ENCODE measurements around the gene SLC45A1.
A peak's percentile ranks its signal among the peaks of the same experiment; 100 is the strongest.

SLC45A1 gene

GRCh38 chr1:8340448-8340847 lies 22.5 kb downstream of the SLC45A1 start:
- no peak for TF ChIP-seq CTCF (IDR thresholded peaks at IDR 0.05; ENCODE audit: control insufficient read depth, insufficient read depth, low read depth, low read length, missing control alignments)
- H3K4me3 ChIP-seq (ENCODE audit: control insufficient read depth, low read depth, low read length) = no peak overlapping the region
- DNase-seq (ENCODE audit: low read depth) = no peak

DNA sequence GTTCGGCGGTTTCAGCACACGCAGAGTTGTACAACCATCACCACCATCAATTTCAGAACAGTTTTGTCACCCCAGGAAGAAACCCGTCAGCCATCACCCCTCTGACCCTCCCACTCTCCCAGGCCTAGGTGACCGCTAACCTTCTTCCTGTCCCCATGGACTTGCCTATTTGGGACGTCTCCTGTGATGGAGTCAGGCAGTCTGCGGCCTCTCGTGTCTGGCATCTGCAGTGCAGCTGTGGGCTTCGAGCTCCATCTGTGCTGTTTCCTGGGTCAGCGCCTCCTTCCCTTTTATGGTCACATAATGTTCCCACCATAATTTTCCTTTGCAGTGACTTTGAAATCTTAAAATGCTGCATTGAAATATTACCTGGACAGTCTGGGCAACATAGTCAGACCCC lies 24.4 kb downstream of the SLC45A1 start:
- no peak for TF ChIP-seq CTCF (IDR thresholded peaks at IDR 0.05; ENCODE audit: control insufficient read depth, insufficient read depth, low read depth, low read length, missing control alignments)
- no peak for DNase-seq (ENCODE audit: low read depth)

DNA sequence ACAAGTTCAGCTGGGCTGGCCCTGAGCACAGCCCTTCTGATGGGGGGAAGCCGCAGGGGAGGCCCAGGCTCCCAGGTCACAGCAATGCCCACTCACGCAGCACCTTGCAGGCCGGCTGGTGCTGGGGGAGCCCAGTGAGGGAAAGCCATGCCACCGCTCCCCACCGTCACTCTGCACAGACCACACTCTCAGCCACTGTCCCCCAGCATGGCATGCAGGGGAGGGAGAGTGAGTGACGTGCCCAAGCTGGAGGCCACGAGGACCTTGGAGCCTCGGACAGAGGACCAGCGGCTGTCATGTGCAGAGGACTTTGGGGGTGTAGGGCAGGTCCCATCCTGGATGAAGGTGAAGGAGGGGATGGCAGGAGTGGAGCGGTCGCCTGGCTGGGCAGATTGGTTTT lies 25.1 kb downstream of the SLC45A1 start:
- no peak for DNase-seq (ENCODE audit: low read depth)
- H3K4me3 ChIP-seq (ENCODE audit: control insufficient read depth, low read depth, low read length) = no peak overlapping the region
- no peak for TF ChIP-seq CTCF (IDR thresholded peaks at IDR 0.05; ENCODE audit: control insufficient read depth, insufficient read depth, low read depth, low read length, missing control alignments)

More for the DNA sequence above, 24.4 kb downstream of the SLC45A1 start:
- H3K4me3 ChIP-seq (ENCODE audit: control insufficient read depth, low read depth, low read length) = no peak overlapping the region

- no peak for TF ChIP-seq CTCF (IDR thresholded peaks at IDR 0.05; ENCODE audit: control insufficient read depth, insufficient read depth, low read depth, low read length, missing control alignments)
- peak; percentile 80 for DNase-seq (ENCODE audit: low read depth)
- peak overlapping the region; percentile 22 for H3K4me3 ChIP-seq (ENCODE audit: control insufficient read depth, low read depth, low read length)
Measured at GRCh38 chr1:8343464-8344001, 25.6 kb downstream of the SLC45A1 start.

DNA sequence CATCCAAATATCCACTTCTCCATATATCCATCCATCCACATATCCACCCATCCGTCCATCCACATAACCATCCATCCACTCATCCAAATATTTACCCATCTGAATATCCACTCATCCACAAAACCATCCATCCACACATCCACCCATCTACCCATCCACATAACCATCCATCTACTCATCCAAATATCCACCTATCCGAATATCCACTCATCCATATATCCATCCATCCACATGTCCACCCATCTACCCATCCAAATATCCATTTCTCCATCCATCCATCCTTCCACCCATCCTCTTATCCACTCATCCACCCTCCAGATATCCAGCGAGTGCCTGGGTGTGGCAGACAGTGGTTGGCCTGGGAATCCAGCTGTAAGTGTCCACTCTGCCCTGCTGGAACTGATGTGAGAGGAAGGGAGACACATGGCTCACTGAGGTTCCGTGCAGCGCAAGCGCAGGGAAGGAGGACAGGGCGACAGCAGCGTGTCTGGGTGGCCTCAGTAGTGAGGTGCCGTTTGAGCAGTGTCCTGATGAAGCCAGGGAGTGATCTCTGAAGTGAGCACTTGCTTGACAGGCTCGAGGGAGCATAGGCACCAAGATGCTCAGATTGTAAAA lies 27.1 kb downstream of the SLC45A1 start:
- DNase-seq (ENCODE audit: low read depth) = no peak
- H3K4me3 ChIP-seq (ENCODE audit: control insufficient read depth, low read depth, low read length) = no peak overlapping the region
- TF ChIP-seq CTCF (IDR thresholded peaks at IDR 0.05; ENCODE audit: control insufficient read depth, insufficient read depth, low read depth, low read length, missing control alignments) = no peak

- no peak overlapping the region for H3K4me3 ChIP-seq (ENCODE audit: control insufficient read depth, low read depth, low read length)
- no peak for TF ChIP-seq CTCF (IDR thresholded peaks at IDR 0.05; ENCODE audit: control insufficient read depth, insufficient read depth, low read depth, low read length, missing control alignments)
- no peak for DNase-seq (ENCODE audit: low read depth)
Measured at GRCh38 chr1:8345621-8346415, 27.9 kb downstream of the SLC45A1 start.

Data from AG09309 (cell line).